ENCODE data around the gene BACH1.

BACH1 gene

DNA sequence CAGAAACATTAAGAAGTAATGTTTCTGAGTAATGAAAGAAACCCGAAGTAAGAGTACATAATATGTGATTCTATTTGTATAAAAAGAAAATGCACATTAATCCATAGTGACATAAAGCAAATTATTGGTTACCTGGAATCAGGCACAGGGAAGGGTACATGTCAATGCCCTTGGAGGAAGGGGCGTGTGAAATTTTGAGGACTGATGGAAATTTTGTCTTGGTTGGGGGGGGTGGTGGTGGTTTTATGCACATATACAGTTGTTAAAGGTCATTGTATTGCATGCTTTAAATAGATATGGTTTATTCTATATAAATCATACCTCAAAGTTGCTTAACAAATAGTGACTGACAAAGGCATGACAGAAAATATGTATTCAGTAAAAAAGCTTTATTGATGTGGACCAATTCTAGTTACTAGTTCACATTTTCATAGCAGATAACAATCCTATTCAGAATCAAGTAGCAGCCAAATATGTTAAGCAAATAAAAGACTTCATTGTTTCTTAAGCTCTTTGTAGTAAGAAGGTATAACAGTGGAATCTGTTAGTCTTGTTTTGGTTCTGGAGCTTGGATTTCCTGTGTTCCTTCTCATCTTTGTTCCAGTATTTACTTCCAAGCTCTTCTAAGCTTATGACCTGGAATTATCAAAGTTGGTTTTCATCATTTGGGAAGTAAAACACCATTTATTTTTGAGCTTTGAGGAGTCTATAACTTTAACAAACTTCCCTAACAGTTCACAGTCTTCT, 15.1 kb downstream of the BACH1 start:
- DNase-seq (ENCODE audit: low read depth in 1 of 2, low spot score in 1 of 2) = no peak

DNA sequence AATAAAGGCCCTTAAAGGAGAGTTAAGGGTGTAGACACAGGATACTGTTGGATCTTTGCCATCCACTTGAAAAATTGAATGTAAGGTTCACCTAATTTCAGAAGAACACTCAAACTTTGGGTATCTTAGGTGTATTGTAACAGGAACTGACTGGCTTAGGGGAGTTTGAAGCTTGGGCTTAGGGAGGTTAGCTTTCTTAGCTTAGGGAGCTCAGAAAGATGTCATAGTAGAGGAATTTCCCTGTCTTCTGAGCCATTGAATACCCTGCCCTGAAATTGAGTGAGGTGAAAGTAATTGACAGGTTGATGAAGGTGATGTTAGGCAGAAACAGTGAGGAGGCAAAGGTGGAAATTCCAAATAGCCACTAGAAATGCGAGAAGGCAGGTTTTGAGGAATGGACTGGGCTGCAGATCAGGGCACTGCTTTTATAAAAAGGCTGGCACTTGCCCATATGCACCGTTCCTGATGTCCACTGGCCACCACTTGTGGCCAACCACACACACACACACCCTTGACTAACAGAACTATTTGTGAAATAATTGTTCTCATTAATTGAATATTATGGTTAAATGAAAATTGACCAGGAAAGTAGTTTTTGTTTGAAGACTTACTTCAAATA, 16.5 kb downstream of the BACH1 start:
- DNase-seq (ENCODE audit: low read depth in 1 of 2, low spot score in 1 of 2) = no peak

DNA sequence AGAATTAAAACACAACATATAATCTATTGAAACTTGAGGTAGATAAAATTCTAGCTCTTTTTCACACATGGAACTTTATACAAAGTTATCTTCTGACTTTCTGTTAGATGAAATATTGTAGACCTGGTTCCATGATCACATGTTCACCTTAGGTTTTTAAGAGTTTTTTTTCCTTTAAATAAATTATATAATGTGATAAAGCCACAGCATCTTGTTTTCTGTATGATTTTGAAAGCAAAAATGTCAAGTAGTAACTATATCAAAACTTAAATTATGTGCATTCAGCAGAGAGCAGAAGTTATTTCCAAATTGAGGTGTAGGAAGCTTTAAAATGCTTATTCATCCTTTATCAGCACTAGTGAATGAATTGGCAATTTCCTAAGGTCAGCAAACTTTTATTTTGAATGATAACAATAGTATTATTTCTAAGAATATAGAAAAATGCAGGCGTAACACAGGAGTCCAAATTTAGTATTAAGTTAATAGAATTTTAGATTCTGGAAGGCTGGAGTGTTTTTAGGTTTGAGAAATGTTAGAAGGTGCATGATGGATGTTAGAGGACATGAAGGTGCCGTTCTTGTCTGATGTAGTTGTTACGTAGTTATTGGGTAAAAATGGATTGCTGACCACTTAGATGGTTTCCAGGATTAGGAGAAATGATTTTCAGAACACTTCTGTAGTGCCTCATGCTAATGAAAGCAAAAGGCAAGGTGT, 17.5 kb downstream of the BACH1 start:
- DNase-seq (ENCODE audit: low read depth in 1 of 2, low spot score in 1 of 2) = no peak

DNA sequence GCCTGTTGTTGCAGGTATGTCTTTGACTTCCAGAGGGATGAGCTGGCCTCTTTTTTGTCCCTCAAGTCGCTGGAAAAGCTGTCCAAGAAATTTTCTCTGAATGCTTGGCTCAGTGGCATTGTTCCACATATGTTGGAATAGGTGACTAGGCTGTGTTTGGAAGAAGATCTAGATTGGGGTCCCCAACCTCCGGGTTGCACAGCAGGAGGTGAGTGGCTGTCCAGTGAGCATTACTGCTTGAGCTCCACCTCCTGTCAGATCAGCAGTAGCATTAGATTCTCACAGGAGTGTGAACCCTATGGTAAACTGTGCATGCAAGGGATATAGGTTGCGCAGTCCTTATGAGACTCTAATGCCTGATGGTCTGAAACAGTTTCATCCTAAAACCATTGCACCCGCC, 18.1 kb downstream of the BACH1 start:
- no peak for DNase-seq (ENCODE audit: low read depth in 1 of 2, low spot score in 1 of 2)

DNA sequence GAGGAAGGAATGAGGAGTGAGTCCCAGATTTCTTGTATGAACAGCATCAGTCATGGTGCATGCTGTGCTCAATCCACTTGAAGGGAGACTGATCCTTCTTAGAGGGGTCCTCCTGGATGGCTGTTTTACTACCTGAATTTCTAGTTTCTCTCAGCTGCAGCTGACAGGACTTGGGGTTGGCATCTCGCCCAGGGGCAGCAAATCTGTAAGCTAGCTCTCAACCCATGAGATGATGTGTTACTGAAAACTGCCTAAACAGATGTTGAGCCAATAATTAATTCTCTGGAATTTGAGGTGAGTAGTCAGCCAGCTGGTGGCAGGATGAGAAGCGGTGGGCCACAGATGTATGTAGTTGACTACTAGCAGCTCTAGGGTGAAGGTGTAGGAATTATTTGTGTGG, 19.6 kb downstream of the BACH1 start:
- DNase-seq (ENCODE audit: low read depth in 1 of 2, low spot score in 1 of 2) = no peak

DNA sequence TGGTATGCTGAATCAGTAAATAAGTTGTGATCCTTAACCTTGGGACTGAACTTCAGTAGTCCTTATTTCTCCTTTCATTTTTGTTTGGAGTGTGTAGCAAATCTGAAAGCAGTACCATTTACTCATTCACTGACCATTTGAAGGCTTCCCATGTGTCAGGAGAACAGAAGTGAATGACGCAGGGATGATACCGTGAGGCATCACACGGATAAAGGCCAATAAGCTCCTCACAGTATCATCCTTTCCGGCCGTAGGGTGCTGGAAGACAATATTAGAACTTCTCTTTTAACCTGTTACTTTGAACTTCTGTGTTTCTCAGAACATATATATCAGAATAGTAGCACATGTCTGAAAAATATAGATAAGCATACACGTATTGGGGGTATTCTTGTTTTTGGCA, 21.3 kb downstream of the BACH1 start:
- no peak for DNase-seq (ENCODE audit: low read depth in 1 of 2, low spot score in 1 of 2)

- no peak for DNase-seq (ENCODE audit: low read depth in 1 of 2, low spot score in 1 of 2)
Observed at GRCh38 chr21:29321217-29321616, 22.5 kb downstream of the BACH1 start.

GRCh38 chr21:29321932-29322928, 23.5 kb downstream of the BACH1 start:
- DNase-seq (ENCODE audit: low read depth in 1 of 2, low spot score in 1 of 2) = no peak

- DNase-seq (ENCODE audit: low read depth in 1 of 2, low spot score in 1 of 2) = no peak
Observed at GRCh38 chr21:29323189-29323588, 24.5 kb downstream of the BACH1 start.

GRCh38 chr21:29326914-29327554, 28.3 kb downstream of the BACH1 start:
- DNase-seq (ENCODE audit: low read depth in 1 of 2, low spot score in 1 of 2) = no peak

DNA sequence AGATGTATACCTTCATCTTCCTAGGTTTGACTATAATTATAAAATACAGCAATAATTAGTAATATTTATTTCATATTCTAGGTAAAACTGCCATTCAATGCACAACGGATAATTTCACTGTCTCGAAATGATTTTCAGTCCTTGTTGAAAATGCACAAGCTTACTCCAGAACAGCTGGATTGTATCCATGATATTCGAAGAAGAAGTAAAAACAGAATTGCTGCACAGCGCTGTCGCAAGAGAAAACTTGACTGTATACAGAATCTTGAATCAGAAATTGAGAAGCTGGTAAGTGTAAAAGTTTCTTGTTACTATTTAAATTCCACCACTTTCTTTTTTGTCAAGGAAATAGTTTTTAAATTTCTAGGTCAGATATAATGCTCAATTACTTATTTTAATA, 30.7 kb downstream of the BACH1 start:
- no peak for DNase-seq (ENCODE audit: low read depth in 1 of 2, low spot score in 1 of 2)

GRCh38 chr21:29330797-29331196, 32.1 kb downstream of the BACH1 start:
- no peak for DNase-seq (ENCODE audit: low read depth in 1 of 2, low spot score in 1 of 2)

DNA sequence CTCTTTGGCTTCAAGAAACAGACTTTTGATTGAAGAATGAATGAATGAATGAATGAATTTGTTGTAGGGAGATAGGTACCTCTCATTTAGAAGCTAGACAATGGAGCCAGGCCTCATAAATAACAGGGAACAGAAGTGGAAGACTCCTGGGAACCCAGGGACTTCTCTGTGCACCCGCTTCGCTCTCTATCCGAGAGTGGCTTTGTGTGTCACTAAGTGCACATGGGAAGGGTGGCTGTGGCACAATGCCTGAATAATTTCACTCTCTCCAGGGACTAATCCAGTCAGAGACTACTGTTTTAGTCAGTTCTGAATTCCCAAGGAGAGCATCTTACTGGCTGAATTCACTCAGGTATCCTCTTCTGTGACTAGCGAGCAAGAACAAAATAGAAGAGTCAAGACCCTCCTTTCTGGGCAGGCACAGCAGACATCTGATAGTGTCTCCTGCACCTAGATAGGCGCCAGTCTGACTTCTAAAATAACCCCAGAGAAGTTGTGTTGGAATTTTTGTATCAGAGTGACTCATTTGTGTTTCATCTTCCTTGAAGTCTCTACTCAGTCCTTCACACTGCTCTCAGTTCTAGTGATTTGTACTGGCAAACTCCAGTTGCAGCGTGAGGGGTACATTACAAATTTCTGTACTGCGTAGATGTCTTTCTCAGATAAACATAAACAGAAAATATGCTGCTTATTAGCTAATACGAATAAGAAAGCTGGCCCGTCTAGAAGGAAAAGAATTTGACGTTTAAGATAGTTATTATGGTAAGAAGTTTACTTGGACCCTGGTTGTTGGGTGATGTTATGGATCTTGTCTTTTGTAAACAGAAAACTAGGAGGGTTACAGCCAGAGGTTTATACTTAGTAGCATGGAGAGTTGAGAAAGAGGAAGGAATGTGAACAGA, 34.0 kb downstream of the BACH1 start:
- no peak for DNase-seq (ENCODE audit: low read depth in 1 of 2, low spot score in 1 of 2)

DNA sequence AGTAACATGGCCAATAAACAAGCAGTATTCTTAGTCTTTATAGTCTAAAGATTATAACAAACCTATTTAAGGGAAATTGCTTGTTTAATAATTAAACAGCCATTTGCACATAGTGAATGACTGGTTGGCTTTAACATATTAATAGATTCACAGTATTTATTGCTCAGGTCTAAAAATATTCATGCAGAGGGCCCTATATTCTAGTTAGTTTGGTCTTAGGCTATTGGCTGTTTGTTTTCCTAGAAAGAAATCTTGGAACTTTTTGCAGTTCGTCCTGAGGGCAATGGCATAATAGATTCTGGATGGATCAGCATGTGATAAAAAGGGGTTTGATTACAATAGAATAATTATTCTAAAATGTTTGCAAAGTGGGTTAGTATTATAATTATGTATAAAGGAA, 34.7 kb downstream of the BACH1 start:
- DNase-seq (ENCODE audit: low read depth in 1 of 2, low spot score in 1 of 2) = no peak

DNA sequence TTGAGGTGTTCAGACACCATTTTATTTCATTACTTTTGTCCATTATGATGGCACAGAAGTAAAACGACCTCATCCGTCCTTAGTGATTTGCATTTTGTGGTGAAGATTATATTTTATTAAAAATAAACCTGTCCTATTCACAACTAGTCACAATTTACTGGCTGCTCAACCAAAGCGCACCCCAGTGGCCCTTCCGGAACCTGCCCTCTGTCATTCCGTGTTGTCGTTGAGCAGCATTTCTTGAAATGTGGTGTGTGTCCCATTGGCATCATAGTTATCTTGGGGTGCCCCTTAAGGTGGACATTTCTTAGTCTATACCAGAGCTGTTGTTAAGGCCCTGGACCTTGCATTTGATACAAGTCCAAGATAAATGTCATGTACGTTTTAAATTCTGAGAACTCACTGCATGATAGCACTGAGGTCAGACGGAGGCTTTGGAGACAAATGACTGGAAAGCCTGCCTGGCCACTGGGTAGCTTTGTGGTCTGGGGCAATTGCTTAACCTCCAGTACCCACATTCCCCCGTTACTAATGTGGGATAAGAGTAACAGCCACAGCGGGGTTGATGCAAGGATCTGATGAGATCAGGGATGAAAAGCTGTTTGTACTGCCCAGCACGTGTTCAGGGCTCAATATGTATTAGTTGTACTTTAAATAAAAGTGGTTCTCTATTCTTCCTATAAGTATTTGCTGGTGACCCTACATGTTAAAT, 36.2 kb downstream of the BACH1 start:
- no peak for DNase-seq (ENCODE audit: low read depth in 1 of 2, low spot score in 1 of 2)

- no peak for DNase-seq (ENCODE audit: low read depth in 1 of 2, low spot score in 1 of 2)
Observed at GRCh38 chr21:29335720-29336119, 37.0 kb downstream of the BACH1 start.

- DNase-seq (ENCODE audit: low read depth in 1 of 2, low spot score in 1 of 2) = no peak
Observed at GRCh38 chr21:29338256-29338655, 39.5 kb downstream of the BACH1 start.

GRCh38 chr21:29340228-29340627, 41.5 kb downstream of the BACH1 start:
- no peak for DNase-seq (ENCODE audit: low read depth in 1 of 2, low spot score in 1 of 2)

GRCh38 chr21:29342363-29342957, 43.7 kb downstream of the BACH1 start:
- DNase-seq (ENCODE audit: low read depth in 1 of 2, low spot score in 1 of 2) = peak in 1 of 2 donors; percentile 3

All from stimulated activated CD4-positive, alpha-beta T cell treated with anti-CD3 and anti-CD28 coated beads, Interleukin-15, amount 100 ng/mL, for 1 hour (primary cell).